ENCODE measurements around the gene CNN2.

The CNN2 gene

DNA sequence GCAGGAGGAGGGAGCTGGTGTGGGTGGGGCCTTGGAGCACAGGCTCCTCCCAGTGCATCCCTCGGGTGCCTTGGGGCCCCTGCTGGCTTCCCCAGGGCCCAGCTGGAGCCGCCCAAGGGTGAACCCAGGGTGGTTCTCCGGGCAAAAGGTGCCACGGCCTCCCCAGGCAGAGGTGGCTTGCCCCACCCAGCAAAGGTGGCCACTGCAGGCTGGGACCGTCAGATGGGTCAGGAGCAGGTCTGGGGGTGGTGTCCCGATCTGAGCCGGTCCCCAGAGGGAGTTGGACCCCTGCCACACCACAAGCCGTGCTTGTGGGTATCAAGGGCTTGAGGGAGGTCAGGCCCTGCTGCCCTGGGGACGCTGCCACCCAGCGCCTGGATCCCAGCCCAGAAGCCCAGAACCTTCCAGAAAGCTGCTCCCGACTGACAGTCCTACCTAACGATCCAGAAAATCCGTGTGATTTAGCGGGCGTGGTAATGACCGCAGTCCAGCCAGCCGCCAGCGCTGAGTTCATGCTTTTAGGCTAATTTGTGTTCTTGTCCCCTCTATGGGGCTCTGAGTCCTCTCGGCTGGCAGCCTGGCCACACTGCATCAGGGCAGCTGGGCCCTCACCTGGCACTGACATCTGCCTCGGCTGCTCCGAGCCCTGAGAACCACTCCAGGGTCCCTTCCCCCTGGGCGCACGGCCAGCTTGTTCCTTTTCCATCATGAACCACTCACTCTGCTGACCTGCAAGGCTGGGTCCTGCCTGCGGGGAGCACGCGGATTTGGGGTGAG is 31.2 kb upstream of the CNN2 start:
- DNase-seq (ENCODE audit: low read depth, low spot score): no peak

DNA sequence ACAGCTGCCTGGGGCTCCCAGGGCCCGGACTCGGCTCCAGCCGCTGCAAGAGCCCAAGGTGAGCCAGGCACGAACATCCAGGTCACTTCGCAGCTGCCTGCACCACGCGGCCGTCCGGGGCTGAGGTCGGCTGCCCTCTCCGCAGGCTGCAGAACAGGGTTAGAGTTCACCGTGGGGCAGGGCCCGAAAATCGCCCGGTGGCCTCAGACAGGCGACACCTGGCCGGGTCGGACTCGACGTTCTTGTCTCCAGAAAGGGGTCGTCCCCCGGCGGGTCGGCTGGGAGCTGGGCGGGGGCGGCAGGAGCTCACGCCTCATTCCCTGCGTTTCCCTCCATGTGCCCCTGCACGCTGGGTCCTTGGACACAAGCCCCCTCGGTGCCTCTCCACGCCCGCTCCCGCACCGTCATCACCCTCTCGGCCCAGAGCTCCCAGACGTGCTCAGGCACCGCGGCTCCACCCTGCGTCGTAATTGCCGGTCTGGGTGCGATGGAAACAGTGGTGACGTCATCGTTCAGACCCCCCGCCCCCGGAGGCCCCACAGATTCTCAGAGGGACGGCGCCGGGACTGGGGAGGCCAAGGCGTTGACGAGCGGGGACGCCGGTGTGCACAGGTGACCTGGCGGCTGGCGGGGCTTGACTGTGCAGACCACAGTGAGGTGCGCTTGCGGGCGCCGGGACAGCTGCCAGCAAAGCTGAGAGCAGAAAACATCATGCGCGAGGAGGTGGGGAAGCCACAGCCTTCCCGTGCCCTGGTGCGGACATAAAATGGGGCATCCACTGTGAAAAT is 30.2 kb upstream of the CNN2 start:
- no peak for DNase-seq (ENCODE audit: low read depth, low spot score)

DNA sequence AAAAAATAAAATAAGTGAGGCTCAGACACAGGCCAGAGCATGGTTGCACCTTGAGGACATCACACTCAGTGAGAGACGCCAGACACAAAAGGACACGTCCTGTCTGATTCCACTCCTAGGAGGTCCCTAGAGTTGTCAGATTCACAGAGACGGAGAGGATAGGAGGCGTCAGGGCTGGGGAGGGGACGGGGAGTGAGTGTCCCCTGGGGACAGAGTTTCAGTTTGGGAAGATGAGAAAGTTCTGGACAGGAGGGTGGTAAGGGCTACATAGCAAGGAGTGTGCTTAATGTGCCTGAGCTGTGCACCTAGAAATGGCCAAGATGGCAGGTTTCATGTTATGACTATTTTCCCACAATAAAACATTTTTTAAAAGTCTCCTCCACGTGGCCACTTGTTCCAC is 28.3 kb upstream of the CNN2 start:
- DNase-seq (ENCODE audit: low read depth, low spot score): no peak

DNA sequence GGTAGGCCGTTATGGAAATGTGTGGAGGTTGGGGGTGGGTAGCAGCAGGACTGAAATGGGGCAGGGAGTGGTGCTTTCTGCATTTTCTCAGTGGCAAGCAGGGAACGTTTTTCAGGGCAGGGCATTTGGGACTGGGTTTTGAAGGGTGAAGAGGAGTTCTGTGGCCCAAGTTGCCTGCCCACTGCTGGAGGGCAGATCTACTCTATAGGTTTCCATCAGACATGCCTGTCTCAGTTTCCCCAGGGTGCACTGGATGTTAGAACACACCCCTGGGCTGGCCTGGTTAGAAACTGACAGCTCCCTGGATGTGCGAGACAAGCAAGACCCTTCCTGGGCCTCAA is 27.1 kb upstream of the CNN2 start:
- no peak for DNase-seq (ENCODE audit: low read depth, low spot score)

DNA sequence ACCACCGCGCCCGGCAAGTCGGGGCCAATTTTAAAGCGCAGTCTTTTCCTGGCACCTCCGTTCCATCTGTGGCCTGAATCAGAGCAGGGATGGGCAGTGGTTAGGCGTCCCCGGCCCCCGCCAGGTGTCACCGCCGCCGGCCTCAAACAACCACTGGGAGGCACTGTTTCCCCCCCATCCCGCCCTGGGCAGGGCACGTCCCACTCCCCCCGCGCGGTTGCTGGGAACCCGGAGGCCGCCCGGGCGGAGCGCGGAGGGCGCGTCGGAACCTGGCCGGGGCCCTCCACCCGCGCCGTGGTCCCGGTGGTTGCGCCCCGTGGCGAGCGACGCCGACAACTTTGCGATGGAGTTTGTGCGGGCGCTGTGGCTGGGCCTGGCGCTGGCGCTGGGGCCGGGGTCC is 26.3 kb upstream of the CNN2 start, which contains the start of gene GRIN3B:
Gene GRIN3B, plus strand, starts transcription at position 325 of the 400 bp plus-strand sequence. Its CDS starts 19 bp downstream, at position 344.
- DNase-seq (ENCODE audit: low read depth, low spot score): no peak

DNA sequence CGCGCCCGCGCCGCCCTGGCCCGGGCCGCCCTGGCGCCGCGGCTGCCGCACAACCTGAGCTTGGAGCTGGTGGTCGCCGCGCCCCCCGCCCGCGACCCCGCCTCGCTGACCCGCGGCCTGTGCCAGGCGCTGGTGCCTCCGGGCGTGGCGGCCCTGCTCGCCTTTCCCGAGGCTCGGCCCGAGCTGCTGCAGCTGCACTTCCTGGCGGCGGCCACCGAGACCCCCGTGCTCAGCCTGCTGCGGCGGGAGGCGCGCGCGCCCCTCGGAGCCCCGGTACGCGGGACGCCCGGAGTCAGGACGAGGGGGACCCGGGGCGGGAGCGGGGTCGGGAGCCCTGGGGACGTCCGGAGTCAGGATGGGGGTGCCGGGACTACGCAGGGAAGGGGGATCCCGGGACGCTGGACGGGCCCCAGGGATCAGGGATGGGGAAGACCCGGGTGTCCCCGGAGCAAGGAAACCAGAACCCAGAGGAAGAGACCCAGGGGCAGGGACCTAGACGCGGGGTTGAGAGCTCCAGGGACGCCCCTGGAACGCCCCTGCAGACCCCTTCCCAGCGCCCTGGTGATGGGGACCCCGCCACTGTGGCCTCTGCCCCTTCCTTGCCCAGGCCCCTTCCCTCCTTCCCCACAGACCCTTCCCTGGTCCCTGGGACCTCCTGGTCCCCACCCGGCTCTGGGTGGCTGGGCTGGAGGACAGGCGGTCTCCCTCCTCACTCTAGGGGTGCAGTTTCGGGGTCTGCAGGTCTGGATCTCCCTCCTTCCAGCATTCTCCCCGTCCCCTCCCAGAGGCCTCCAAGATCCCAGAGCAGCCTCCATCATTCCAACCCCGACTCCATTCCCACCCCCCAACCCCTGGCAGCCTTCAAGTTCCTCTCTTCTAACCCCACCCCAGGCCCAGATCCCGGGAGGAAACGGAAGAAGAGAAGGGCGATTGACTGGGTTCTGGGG is 25.5 kb upstream of the CNN2 start:
- no peak for DNase-seq (ENCODE audit: low read depth, low spot score)

DNA sequence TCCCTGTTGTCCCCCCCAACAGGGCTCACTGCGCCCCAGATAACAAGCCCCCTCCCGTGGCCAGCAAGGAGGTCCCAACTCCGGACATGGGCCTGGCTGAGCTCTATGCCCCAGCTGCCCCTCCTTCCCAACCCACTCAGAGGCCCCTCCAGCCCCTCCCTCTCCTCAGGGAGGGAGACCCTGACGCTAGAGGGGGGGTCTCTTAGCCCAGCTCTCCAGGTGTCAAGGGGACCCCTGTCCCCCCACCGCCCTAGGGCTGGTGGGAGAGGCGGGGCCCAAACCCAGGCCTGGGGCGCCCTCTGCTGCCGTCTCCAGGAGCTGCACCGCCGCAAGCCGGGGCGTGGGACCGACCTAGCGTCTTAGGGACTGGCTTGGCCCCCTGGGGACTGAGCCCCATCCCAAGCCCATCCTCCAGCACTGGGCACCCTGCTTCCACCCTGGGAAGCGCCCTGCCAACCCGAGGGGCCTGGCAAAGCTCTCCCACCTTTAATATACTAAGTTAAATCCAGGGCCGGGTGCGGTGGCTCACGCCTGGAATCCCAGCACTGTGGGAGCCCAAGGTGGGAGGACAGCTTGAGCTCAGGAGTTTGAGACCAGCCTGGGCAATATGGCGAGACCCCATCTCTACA is 24.8 kb upstream of the CNN2 start:
- DNase-seq (ENCODE audit: low read depth, low spot score): no peak

DNA sequence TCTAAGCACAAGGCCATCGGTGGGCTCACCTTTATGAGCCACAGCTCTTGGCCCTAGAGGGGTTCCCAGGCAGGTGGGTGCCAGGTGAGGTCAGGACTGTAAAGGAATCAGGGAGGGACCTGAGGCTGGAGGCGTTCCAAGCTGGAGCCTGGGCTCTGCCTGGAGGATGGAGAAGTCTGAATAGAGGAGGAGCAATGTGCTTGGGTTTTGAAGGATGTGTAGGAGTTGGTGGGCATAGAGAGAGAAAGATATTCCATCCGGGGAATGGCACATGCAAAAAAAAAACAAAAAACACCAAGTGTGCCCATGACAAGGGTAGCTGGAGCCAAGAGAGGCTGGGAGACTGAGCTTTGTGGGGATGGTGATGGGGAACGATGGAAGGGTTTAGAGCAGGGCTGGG is 23.8 kb upstream of the CNN2 start:
- DNase-seq (ENCODE audit: low read depth, low spot score): no peak

DNA sequence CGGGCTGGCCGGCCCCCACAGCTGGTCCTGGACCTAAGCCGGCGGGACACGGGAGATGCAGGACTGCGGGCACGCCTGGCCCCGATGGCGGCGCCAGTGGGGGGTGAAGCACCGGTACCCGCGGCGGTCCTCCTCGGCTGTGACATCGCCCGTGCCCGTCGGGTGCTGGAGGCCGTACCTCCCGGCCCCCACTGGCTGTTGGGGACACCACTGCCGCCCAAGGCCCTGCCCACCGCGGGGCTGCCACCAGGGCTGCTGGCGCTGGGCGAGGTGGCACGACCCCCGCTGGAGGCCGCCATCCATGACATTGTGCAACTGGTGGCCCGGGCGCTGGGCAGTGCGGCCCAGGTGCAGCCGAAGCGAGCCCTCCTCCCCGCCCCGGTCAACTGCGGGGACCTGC is 23.1 kb upstream of the CNN2 start:
- DNase-seq (ENCODE audit: low read depth, low spot score): no peak

DNA sequence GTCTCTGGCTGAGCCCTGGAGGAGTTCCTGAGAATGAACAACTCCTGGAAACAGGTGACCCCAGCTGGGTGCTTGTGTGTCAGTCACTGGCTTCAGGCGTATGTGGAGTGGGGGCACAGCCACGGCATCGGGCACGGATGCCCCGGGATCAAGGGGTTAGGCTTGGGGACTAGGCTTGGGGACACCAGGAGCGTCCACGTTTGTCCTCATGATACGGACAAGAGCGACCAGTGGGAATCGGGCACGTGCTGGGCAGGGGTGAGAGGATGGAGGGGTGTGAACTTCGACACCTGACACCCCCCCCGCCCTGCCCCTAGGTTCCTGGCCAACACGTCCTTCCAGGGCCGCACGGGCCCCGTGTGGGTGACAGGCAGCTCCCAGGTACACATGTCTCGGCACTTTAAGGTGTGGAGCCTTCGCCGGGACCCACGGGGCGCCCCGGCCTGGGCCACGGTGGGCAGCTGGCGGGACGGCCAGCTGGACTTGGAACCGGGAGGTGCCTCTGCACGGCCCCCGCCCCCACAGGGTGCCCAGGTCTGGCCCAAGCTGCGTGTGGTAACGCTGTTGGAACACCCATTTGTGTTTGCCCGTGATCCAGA is 22.1 kb upstream of the CNN2 start:
- DNase-seq (ENCODE audit: low read depth, low spot score): no peak

DNA sequence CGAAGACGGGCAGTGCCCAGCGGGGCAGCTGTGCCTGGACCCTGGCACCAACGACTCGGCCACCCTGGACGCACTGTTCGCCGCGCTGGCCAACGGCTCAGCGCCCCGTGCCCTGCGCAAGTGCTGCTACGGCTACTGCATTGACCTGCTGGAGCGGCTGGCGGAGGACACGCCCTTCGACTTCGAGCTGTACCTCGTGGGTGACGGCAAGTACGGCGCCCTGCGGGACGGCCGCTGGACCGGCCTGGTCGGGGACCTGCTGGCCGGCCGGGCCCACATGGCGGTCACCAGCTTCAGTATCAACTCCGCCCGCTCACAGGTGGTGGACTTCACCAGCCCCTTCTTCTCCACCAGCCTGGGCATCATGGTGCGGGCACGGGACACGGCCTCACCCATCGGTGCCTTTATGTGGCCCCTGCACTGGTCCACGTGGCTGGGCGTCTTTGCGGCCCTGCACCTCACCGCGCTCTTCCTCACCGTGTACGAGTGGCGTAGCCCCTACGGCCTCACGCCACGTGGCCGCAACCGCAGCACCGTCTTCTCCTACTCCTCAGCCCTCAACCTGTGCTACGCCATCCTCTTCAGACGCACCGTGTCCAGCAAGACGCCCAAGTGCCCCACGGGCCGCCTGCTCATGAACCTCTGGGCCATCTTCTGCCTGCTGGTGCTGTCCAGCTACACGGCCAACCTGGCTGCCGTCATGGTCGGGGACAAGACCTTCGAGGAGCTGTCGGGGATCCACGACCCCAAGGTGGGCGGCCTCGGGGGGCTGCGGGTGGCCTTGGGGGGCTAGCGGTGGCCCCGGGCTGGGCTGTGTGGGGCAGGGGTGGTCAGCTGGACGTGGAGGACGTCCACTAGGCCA is 21.4 kb upstream of the CNN2 start:
- no peak for DNase-seq (ENCODE audit: low read depth, low spot score)

DNA sequence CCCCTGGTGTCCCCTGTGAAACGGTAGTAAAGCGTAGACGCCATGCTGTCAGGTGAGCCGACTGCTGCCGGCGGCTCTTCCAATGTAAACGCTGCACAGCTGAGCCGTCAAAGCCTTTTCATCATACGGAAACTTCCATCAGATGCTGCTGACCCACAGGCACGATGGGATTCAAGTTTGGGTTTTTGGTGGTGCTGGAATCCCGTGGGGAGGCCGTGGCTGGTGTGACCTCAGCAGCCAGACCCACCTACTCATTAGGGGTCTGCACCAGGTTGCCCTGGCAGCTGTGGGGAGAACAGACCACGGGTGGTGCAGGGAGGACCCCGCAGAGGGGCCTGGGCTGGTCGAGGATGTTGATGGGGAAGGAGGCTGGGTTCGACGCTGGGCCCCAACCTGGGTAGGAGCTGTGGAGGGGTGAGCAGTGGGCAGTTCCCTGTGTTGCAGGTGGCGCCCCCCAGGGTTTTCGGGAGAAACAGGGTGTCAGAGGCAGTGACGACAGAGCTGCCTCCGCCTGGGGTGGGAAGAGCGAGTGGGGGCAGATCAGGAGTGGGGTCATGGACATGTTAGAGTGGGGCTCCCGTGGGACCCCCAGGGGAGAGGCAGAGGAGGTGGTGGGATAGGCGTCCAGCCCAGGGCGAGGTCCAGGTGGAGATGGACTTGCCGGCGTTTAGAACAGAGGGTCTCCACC is 19.6 kb upstream of the CNN2 start:
- no peak for DNase-seq (ENCODE audit: low read depth, low spot score)

DNA sequence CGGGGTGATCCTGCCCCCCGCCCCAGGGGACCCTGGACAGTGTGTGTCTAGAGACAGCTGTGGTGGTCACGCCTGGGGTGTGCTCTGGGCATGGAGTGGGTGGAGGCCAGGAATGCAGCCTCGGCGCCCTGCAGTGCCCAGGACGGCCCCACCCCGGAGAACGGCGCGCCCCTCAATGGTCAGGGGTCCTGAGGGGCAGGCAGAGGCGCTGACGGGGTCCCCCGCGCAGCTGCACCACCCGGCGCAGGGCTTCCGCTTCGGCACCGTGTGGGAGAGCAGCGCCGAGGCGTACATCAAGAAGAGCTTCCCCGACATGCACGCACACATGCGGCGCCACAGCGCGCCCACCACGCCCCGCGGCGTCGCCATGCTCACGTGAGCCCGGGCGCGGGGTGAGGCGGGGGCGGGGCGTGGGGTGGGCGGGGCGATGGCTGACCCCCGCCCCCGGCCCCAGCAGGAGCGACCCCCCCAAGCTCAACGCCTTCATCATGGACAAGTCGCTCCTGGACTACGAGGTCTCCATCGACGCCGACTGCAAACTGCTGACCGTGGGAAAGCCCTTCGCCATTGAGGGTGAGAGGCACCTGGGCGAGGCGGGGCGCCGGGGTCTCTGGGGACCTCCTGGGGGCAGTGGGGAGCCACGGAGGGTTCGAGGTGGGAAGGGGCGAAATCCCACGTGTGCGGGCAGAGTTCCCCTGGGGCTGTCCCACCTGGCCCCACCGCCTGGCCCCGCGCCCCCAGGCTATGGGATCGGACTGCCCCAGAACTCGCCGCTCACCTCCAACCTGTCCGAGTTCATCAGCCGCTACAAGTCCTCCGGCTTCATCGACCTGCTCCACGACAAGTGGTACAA is 18.8 kb upstream of the CNN2 start:
- no peak for DNase-seq (ENCODE audit: low read depth, low spot score)

DNA sequence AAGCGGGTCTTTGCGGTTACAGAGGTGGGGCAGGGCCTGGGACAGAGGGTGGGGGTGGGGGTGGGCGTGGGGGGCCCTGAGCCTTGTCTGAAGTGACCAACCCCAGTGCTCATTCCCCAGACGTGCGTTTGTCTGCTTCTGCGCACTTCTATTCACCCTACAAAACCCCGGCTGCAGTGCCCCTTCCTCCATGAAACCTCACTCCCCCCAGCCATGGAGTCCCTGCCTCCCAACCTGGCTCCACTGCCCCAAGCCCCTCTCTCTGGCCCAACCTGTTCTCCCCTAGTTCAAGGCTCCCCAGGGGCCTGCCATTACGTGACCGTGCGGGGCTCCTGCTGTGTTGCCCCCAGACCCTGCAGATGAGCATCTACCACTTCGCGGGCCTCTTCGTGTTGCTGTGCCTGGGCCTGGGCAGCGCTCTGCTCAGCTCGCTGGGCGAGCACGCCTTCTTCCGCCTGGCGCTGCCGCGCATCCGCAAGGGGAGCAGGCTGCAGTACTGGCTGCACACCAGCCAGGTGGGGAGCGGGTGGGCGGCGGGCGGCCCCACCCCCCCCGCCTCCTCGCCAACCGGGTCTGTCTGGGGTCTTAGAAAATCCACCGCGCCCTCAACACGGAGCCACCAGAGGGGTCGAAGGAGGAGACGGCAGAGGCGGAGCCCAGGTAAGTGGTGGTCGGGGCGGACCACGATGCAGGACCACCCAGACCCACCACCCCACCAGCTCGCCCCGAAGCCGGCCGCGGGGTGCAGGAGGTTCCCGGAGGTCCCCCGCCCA is 18.0 kb upstream of the CNN2 start:
- DNase-seq (ENCODE audit: low read depth, low spot score): no peak

DNA sequence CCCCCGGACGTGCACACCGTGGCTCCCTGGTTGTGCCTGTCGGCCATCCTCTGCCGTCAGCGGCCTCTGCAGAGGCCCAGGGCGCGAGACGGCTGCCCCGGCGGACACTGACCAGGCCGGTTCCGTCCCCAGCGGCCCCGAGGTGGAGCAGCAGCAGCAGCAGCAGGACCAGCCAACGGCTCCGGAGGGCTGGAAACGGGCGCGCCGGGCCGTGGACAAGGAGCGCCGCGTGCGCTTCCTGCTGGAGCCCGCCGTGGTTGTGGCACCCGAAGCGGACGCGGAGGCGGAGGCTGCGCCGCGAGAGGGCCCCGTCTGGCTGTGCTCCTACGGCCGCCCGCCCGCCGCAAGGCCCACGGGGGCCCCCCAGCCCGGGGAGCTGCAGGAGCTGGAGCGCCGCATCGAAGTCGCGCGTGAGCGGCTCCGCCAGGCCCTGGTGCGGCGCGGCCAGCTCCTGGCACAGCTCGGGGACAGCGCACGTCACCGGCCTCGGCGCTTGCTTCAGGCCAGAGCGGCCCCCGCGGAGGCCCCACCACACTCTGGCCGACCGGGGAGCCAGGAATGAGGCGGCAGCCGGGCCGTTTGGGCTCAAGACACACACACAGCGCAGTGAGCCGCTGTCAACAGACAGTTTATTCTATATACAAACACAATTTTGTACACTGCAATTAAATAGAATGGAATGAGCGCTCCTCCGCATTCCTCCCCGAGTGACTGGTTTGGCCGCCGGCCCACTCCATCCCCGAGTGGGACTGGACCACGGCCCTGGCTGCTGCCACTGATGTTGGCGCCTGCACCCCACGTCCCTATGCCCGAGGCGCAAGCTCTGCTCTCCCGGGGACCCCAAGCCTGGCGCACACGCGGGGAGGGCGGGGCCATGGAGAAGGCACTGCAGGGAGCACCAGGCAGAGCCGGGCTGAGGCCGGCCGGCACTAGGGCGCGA is 17.1 kb upstream of the CNN2 start:
- DNase-seq (ENCODE audit: low read depth, low spot score): no peak

DNA sequence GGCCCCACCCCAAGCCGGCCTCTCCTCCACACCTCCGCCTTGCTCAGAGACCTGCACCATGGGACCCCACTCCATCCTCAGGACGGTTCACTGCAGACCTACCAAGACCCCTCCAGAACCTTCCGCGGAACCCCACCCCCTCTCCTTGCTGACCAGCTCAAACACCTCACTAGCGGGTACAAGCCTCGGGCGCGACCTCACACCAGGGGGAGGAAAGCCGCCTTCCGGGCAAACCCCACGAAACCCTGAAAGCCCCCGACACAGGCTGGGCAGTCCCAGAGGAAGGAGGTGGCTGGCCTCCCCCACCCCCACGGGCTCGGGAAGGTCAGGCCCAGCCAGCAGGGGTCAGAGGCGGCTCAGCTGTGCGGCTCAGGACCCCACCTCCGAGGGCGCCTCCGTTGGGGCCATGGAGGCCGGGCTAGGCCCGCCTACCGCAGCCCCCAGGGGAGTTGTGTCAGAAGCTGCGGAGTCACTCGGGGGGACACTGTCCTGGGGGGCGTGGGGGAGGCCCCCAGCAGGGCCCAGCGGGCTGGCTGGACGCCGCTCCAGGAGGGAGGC is 16.3 kb upstream of the CNN2 start:
- no peak for DNase-seq (ENCODE audit: low read depth, low spot score)
